ENCODE data around the gene PCNP. TPM values are rescaled to one million over a fixed set of nuclear protein-coding genes. Genes with fewer than 3 reads are reported as not detected.

PCNP gene
- total and polyA plus RNA-seq, 2 donors (not counting 1 experiment from before 2014, with no cell fraction given) = 116 to 129 TPM

DNA sequence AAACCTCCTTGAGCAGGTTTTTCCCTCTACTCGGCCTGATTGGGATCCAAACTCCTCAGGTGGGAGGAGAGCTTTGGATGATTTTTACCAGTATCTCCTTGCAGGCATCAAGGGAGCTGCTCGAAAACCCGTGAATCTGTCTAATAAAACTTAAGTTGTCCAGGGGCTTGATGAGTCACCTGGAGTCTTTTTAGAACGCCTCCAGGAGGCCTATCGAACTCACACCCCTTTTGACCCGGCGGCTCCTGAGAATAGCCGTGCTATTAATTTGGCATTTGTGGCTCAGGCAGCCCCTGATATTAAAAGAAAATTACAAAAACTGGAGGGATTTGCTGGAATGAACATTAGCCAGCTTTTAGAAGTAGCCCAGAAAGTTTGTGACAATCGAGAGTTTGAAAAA lies 61.4 kb downstream of the PCNP start:
- no peak for TF ChIP-seq EZH2 (IDR thresholded peaks at IDR 0.05; ENCODE audit: low read length, missing control alignments)
- TF ChIP-seq, protein P1, sequence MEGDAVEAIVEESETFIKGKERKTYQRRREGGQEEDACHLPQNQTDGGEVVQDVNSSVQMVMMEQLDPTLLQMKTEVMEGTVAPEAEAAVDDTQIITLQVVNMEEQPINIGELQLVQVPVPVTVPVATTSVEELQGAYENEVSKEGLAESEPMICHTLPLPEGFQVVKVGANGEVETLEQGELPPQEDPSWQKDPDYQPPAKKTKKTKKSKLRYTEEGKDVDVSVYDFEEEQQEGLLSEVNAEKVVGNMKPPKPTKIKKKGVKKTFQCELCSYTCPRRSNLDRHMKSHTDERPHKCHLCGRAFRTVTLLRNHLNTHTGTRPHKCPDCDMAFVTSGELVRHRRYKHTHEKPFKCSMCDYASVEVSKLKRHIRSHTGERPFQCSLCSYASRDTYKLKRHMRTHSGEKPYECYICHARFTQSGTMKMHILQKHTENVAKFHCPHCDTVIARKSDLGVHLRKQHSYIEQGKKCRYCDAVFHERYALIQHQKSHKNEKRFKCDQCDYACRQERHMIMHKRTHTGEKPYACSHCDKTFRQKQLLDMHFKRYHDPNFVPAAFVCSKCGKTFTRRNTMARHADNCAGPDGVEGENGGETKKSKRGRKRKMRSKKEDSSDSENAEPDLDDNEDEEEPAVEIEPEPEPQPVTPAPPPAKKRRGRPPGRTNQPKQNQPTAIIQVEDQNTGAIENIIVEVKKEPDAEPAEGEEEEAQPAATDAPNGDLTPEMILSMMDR (conservative IDR thresholded peaks at IDR 0.05 in 1 of 2, IDR thresholded peaks at IDR 0.05 in 1 of 2; ENCODE audit: low read depth in 1 of 2, low read length in 2 of 2) = no peak
- no peak overlapping the region for H2AFZ ChIP-seq (ENCODE audit: low read length)
- H3K4me3 ChIP-seq (replicated peaks in 1 of 4; ENCODE audit: control extremely low read depth in 1 of 4, insufficient read depth in 1 of 4, low read depth in 3 of 4, low read length in 4 of 4) = no peak overlapping the region
- no peaks in the 10 kb centered on the region for H3K9me3 ChIP-seq (ENCODE audit: control insufficient read depth, insufficient read depth, low read depth, low read length)
- DNase-seq (ENCODE audit: low read depth in 2 of 2) = no peak
- no peaks in the 10 kb centered on the region for H3K36me3 ChIP-seq (ENCODE audit: control insufficient read depth, insufficient read depth, low read length)
- no peak overlapping the region for H3K27ac ChIP-seq (ENCODE audit: insufficient read depth, low read length)
- peaks cover 5% of the 10 kb centered on the region for H3K27me3 ChIP-seq (ENCODE audit: control insufficient read depth, insufficient read depth, low read length)
- no peaks in the 10 kb centered on the region for H3K79me2 ChIP-seq (ENCODE audit: control insufficient read depth, insufficient read depth, low read length)
- H3K4me1 ChIP-seq (ENCODE audit: control insufficient read depth, extremely low read depth, insufficient read depth, low read length) = no peaks in the 10 kb centered on the region
- H3K9ac ChIP-seq (ENCODE audit: insufficient read depth, low read length) = no peak overlapping the region
- H3K4me2 ChIP-seq (ENCODE audit: extremely low read depth, insufficient read depth, low read length) = no peak overlapping the region
- no peaks in the 10 kb centered on the region for H4K20me1 ChIP-seq (ENCODE audit: control insufficient read depth, extremely low read depth, insufficient read depth, low read length)

DNA sequence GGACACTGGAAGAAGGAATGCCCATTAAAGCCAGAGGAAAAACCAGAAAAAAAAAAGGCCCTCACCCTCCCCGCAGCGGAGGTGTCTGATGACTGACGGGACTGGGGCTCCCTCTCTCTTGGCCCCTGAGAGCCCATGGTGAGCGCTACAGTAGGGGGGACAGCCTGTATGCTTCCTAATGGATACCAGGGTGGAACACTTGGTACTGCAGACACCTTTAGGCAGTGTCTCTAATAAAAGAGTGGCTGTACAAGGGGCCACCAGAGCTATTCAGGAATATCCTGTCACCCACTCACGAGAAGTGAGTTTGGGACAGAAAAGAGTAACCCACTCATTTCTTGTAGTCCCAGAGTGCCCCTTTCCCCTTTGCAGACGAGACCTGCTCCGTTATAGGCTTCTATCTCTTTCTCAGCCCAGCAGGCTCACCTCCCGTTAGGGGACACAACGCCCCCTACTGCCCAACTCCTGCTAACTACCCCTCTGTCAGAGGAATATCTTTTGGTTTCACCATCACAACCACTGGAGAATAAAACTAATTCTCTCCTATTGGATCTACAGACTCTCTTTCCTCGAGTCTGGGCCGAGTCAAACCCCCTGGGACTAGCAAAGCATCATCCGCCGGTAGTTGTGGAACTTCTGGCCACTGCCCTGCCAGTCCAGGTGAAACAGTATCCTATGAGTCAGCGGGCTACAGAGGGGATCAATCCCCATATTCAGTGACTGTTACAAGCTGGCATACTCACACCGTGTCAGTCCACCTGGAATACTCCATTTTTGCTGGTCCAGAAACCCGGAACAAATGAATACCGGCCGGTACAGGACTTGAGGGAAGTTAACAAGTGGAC lies 62.2 kb downstream of the PCNP start:
- no peak overlapping the region for H3K9ac ChIP-seq (ENCODE audit: insufficient read depth, low read length)
- DNase-seq (ENCODE audit: low read depth in 2 of 2) = peak; percentile 15 to 43
- peaks cover 5% of the 10 kb centered on the region for H3K27me3 ChIP-seq (ENCODE audit: control insufficient read depth, insufficient read depth, low read length)
- H3K9me3 ChIP-seq (ENCODE audit: control insufficient read depth, insufficient read depth, low read depth, low read length) = no peaks in the 10 kb centered on the region
- no peaks in the 10 kb centered on the region for H3K79me2 ChIP-seq (ENCODE audit: control insufficient read depth, insufficient read depth, low read length)
- peak overlapping the region; percentile 70 for H3K4me2 ChIP-seq (ENCODE audit: extremely low read depth, insufficient read depth, low read length)
- H2AFZ ChIP-seq (ENCODE audit: low read length) = peak overlapping the region; percentile 56
- no peaks in the 10 kb centered on the region for H4K20me1 ChIP-seq (ENCODE audit: control insufficient read depth, extremely low read depth, insufficient read depth, low read length)
- peak overlapping the region in 2 of 4 experiments; percentile 1 to 4 for H3K4me3 ChIP-seq (replicated peaks in 1 of 4; ENCODE audit: control extremely low read depth in 1 of 4, insufficient read depth in 1 of 4, low read depth in 3 of 4, low read length in 4 of 4)
- H3K36me3 ChIP-seq (ENCODE audit: control insufficient read depth, insufficient read depth, low read length) = no peaks in the 10 kb centered on the region
- no peak overlapping the region for H3K27ac ChIP-seq (ENCODE audit: insufficient read depth, low read length)
- TF ChIP-seq, protein P1 (conservative IDR thresholded peaks at IDR 0.05 in 1 of 2, IDR thresholded peaks at IDR 0.05 in 1 of 2; ENCODE audit: low read depth in 1 of 2, low read length in 2 of 2) = peak; percentile 60 to 71
- no peak for TF ChIP-seq EZH2 (IDR thresholded peaks at IDR 0.05; ENCODE audit: low read length, missing control alignments)
- H3K4me1 ChIP-seq (ENCODE audit: control insufficient read depth, extremely low read depth, insufficient read depth, low read length) = no peaks in the 10 kb centered on the region

GRCh38 chr3:101637451-101637850 lies 63.5 kb downstream of the PCNP start:
- no peak overlapping the region for H2AFZ ChIP-seq (ENCODE audit: low read length)
- no peaks in the 10 kb centered on the region for H3K4me1 ChIP-seq (ENCODE audit: control insufficient read depth, extremely low read depth, insufficient read depth, low read length)
- peaks cover 5% of the 10 kb centered on the region for H3K27me3 ChIP-seq (ENCODE audit: control insufficient read depth, insufficient read depth, low read length)
- H3K9me3 ChIP-seq (ENCODE audit: control insufficient read depth, insufficient read depth, low read depth, low read length) = no peaks in the 10 kb centered on the region
- TF ChIP-seq EZH2 (IDR thresholded peaks at IDR 0.05; ENCODE audit: low read length, missing control alignments) = no peak
- TF ChIP-seq, protein P1 (conservative IDR thresholded peaks at IDR 0.05 in 1 of 2, IDR thresholded peaks at IDR 0.05 in 1 of 2; ENCODE audit: low read depth in 1 of 2, low read length in 2 of 2) = no peak
- H3K9ac ChIP-seq (ENCODE audit: insufficient read depth, low read length) = no peak overlapping the region
- H3K27ac ChIP-seq (ENCODE audit: insufficient read depth, low read length) = no peak overlapping the region
- H3K4me3 ChIP-seq (replicated peaks in 1 of 4; ENCODE audit: control extremely low read depth in 1 of 4, insufficient read depth in 1 of 4, low read depth in 3 of 4, low read length in 4 of 4) = no peak overlapping the region
- H3K79me2 ChIP-seq (ENCODE audit: control insufficient read depth, insufficient read depth, low read length) = no peaks in the 10 kb centered on the region
- no peak for DNase-seq (ENCODE audit: low read depth in 2 of 2)
- H3K36me3 ChIP-seq (ENCODE audit: control insufficient read depth, insufficient read depth, low read length) = no peaks in the 10 kb centered on the region
- H4K20me1 ChIP-seq (ENCODE audit: control insufficient read depth, extremely low read depth, insufficient read depth, low read length) = no peaks in the 10 kb centered on the region
- H3K4me2 ChIP-seq (ENCODE audit: extremely low read depth, insufficient read depth, low read length) = no peak overlapping the region
